WTC11 (cell line): Measurements from ENCODE around the gene STK32B. TPM values are rescaled to one million over a fixed set of nuclear protein-coding genes. Genes with fewer than 3 reads are reported as not detected.

Source experiments
- ATAC-seq: fragments of 200-7000 bp; cut with Tn5 transposase; 2 replicates; pipeline ENCODE4 v1.10.0; 2021; ENCODE audit warnings: mild to moderate bottlenecking, moderate library complexity
- CTCF ChIA-PET: fragments of 300-600 bp; sonication (Branson Sonifier 250); formaldehyde crosslinking; loops from one replicate; lab custom pipeline; 2021; ENCODE audit warnings: antibody characterized with exemption; lab: Charles Lee
- POLR2A ChIA-PET: fragments of 350-600 bp; sonication (Branson Sonifier 250); formaldehyde crosslinking; loops from one replicate; lab custom pipeline; 2021; ENCODE audit warnings: antibody characterized with exemption; lab: Charles Lee
- DNase-seq: peaks from one replicate; pipeline ENCODE4 v3.0.0; 2021; ENCODE audit warnings: low spot score
- H3K27ac Mint-ChIP-seq: 2 replicates; pipeline ENCODE4 v1.8.0; 2021; ENCODE audit warnings: mixed read lengths
- H3K27me3 Mint-ChIP-seq: 2 replicates; pipeline ENCODE4 v1.8.0; 2021; ENCODE audit warnings: low read depth, mild to moderate bottlenecking, moderate library complexity, mixed read lengths
- H3K36me3 Mint-ChIP-seq: 2 replicates; pipeline ENCODE4 v1.8.0; 2021; ENCODE audit warnings: mixed read lengths
- H3K4me1 Mint-ChIP-seq: 2 replicates; pipeline ENCODE4 v1.8.0; 2022; ENCODE audit warnings: mixed read lengths
- H3K4me3 Mint-ChIP-seq: 2 replicates; pipeline ENCODE4 v1.8.0; 2021; ENCODE audit warnings: mild to moderate bottlenecking, moderate library complexity, mixed read lengths
- H3K9me3 Mint-ChIP-seq: 2 replicates; pipeline ENCODE4 v1.8.0; 2021; ENCODE audit warnings: mixed read lengths
- ERG ChIP-seq: fragments of 250-450 bp; sonication (Bioruptor Pico); IDR thresholded peaks from 2 replicates; pipeline ENCODE4 v1.8.0; 2021; ENCODE audit warnings: mild to moderate bottlenecking
- FOXK1 ChIP-seq: sonication (generic); formaldehyde crosslinking; IDR thresholded peaks from 2 replicates; pipeline ENCODE4 v1.8.0; 2022; ENCODE audit warnings: mild to moderate bottlenecking, moderate library complexity, missing genetic modification reagents
- GTF2I ChIP-seq: fragments of 250-450 bp; sonication (Bioruptor Pico); conservative IDR thresholded peaks from 2 replicates; pipeline ENCODE4 v1.4.0; 2021; ENCODE audit warnings: mild to moderate bottlenecking
- KAT7 ChIP-seq: sonication (generic); formaldehyde crosslinking; IDR thresholded peaks from 2 replicates; pipeline ENCODE4 v1.8.1; 2023; ENCODE audit warnings: missing genetic modification reagents, mild to moderate bottlenecking, borderline replicate concordance
- NFATC4 ChIP-seq: fragments of 250-450 bp; sonication (Bioruptor Pico); IDR thresholded peaks from 2 replicates; pipeline ENCODE4 v1.9.0; 2021; ENCODE audit warnings: mild to moderate bottlenecking
- NR2C2 ChIP-seq: sonication (generic); formaldehyde crosslinking; IDR thresholded peaks from 2 replicates; pipeline ENCODE4 v1.8.0; 2022; ENCODE audit warnings: mild to moderate bottlenecking, missing genetic modification reagents
- PRRX2 ChIP-seq: fragments of 250-450 bp; sonication (Bioruptor Pico); IDR thresholded peaks from 2 replicates; pipeline ENCODE4 v1.8.0; 2021; ENCODE audit warnings: mild to moderate bottlenecking
- TCF7 ChIP-seq: sonication (generic); formaldehyde crosslinking; IDR thresholded peaks from 2 replicates; pipeline ENCODE4 v1.8.0; 2022; ENCODE audit warnings: mild to moderate bottlenecking, low read depth, missing genetic modification reagents, moderate library complexity
- ZNF263 ChIP-seq: sonication (generic); formaldehyde crosslinking; IDR thresholded peaks from 2 replicates; pipeline ENCODE4 v1.8.1; 2022; ENCODE audit warnings: low read depth, mild to moderate bottlenecking, moderate library complexity, missing genetic modification reagents
- total RNA-seq: library from RNA; stranded (reverse); gene quantifications from 3 replicates; pipeline ENCODE4 v1.2.3, GENCODE V29; 2021
- TF ChIP-seq, protein P1 (sequence below): fragments of 250-450 bp; sonication (Bioruptor Pico); conservative IDR thresholded peaks from 2 replicates; pipeline ENCODE4 v1.9.0; 2021; ENCODE audit warnings: mild to moderate bottlenecking
- TF ChIP-seq, protein P2 (sequence below): sonication (generic); formaldehyde crosslinking; IDR thresholded peaks from 2 replicates; pipeline ENCODE4 v1.8.1; 2022; ENCODE audit warnings: mild to moderate bottlenecking, missing genetic modification reagents, moderate library complexity, borderline replicate concordance
- TF ChIP-seq, protein P3 (sequence below): sonication (generic); formaldehyde crosslinking; IDR thresholded peaks from 2 replicates; pipeline ENCODE4 v1.8.0; 2022; ENCODE audit warnings: missing genetic modification reagents
- TF ChIP-seq, protein P4 (sequence below): sonication (generic); formaldehyde crosslinking; IDR thresholded peaks from 2 replicates; pipeline ENCODE4 v1.8.1; 2022; ENCODE audit warnings: low read depth, missing genetic modification reagents, borderline replicate concordance
- TF ChIP-seq, protein P5 (sequence below): sonication (generic); formaldehyde crosslinking; IDR thresholded peaks from 2 replicates; pipeline ENCODE4 v1.8.1; 2022; ENCODE audit warnings: mild to moderate bottlenecking, moderate library complexity, missing genetic modification reagents

STK32B gene
- total RNA-seq, 1 experiment from 2014 or later: 1.9 TPM

GRCh38 chr4:5444918-5445517 lies 393.7 kb downstream of the STK32B start:
- Mint-ChIP-seq H3K9me3 (no peaks in the 10 kb centered on the region; the same call in 1 of the 2 replicates), H3K4me3 (no peak overlapping the region), H3K27ac (no peak overlapping the region; the same call in 1 of the 2 replicates), H3K27me3 (peaks cover 3% of the 10 kb centered on the region; the same call in 1 of the 2 replicates), H3K4me1 (peaks cover 10% of the 10 kb centered on the region), H3K36me3 (peaks cover 3% of the 10 kb centered on the region; the same call in 1 of the 2 replicates)
- TF ChIP-seq, protein P1, sequence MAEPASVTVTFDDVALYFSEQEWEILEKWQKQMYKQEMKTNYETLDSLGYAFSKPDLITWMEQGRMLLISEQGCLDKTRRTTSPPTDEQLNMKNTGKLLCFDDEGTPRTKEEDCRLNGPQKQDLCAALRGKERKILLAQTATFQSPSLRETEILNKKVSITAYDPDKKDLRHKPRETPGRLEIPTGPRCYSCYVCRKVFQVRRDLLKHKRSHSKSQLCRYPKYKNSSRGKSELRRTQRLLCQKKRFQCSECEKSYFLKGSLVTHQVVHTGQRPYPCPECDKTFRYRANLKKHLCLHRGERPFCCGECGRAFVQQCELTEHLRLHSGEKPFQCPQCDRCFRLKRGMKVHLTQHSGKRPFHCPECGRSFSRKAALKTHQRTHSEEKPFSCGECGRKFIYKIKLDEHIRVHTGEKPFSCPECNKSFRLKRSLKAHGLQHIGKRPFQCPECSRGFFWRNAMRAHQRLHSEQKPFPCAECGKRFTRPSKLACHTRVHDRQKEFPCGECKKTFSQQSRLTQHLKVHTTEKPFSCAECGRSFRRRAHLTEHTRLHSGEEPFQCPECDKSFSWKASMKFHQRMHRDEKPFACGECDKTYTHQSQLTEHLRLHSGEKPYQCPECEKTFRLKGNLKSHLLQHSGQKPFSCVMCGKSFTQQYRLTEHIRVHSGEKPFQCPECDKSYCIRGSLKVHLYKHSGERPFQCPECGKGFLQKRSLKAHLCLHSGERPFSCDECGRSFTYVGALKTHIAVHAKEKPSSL (CRISPR knock-in tag): no peak
- TF ChIP-seq, protein P2, sequence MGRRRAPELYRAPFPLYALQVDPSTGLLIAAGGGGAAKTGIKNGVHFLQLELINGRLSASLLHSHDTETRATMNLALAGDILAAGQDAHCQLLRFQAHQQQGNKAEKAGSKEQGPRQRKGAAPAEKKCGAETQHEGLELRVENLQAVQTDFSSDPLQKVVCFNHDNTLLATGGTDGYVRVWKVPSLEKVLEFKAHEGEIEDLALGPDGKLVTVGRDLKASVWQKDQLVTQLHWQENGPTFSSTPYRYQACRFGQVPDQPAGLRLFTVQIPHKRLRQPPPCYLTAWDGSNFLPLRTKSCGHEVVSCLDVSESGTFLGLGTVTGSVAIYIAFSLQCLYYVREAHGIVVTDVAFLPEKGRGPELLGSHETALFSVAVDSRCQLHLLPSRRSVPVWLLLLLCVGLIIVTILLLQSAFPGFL (CRISPR knock-in tag): no peak
- no peak for TF ChIP-seq NFATC4 (CRISPR knock-in tag)
- no peak for TF ChIP-seq ZNF263 (CRISPR knock-in tag)
- TF ChIP-seq KAT7 (CRISPR knock-in tag): no peak
- no peak for TF ChIP-seq NR2C2 (CRISPR knock-in tag)
- TF ChIP-seq ERG: no peak
- TF ChIP-seq PRRX2 (CRISPR knock-in tag): no peak
- CTCF ChIA-PET: interaction anchor here (1.1 to 1.3 kb wide), 2 partner anchors 15 to 45 kb away, joined by 3 to 4 read pairs; no protein-coding TSS in a partner anchor
- ATAC-seq (no peak), DNase-seq (no peak)
- POLR2A ChIA-PET: no interaction called here

DNA sequence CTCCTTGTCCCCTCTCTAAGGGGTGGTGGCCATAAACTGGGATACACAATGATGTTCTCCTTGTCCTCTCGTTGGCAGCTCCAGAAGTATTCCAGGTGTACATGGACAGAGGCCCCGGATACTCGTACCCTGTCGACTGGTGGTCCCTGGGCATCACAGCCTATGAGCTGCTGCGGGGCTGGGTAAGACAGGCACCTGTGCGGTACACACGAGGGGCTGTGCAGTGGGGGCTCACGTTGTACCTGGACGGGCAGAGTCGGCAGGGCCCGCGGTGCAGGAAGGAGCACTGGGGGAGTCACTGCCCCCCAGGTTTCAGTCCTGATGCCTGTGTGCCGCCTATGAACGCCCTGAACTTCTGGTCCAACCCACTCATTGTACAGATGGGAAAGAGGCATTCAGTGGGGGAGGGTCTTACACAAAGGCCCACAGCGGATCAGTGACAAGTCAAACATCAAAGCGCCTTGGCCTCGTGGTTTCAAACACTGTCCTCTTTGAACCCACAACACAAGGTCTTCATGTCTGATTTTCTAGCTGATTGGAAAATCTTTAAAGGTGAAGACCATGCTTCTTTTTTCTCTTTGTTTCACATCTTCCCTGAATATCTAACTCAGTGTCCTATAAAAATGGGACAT lies 395.4 kb downstream of the STK32B start:
- ATAC-seq (no peak), DNase-seq (no peak)
- no peak overlapping the region for H3K27ac Mint-ChIP-seq
- peaks cover 3% of the 10 kb centered on the region; the same call in 1 of the 2 replicates for H3K36me3 Mint-ChIP-seq
- no peak overlapping the region for H3K4me3 Mint-ChIP-seq
- ChIA-PET CTCF (interaction anchor here (1.1 to 1.3 kb wide), 2 partner anchors 13 to 47 kb away, joined by 3 to 4 read pairs; no protein-coding TSS in a partner anchor), POLR2A (no interaction called here)
- peaks cover 10% of the 10 kb centered on the region for H3K4me1 Mint-ChIP-seq
- no peak for TF ChIP-seq GTF2I (CRISPR knock-in tag)
- TF ChIP-seq, protein P3, sequence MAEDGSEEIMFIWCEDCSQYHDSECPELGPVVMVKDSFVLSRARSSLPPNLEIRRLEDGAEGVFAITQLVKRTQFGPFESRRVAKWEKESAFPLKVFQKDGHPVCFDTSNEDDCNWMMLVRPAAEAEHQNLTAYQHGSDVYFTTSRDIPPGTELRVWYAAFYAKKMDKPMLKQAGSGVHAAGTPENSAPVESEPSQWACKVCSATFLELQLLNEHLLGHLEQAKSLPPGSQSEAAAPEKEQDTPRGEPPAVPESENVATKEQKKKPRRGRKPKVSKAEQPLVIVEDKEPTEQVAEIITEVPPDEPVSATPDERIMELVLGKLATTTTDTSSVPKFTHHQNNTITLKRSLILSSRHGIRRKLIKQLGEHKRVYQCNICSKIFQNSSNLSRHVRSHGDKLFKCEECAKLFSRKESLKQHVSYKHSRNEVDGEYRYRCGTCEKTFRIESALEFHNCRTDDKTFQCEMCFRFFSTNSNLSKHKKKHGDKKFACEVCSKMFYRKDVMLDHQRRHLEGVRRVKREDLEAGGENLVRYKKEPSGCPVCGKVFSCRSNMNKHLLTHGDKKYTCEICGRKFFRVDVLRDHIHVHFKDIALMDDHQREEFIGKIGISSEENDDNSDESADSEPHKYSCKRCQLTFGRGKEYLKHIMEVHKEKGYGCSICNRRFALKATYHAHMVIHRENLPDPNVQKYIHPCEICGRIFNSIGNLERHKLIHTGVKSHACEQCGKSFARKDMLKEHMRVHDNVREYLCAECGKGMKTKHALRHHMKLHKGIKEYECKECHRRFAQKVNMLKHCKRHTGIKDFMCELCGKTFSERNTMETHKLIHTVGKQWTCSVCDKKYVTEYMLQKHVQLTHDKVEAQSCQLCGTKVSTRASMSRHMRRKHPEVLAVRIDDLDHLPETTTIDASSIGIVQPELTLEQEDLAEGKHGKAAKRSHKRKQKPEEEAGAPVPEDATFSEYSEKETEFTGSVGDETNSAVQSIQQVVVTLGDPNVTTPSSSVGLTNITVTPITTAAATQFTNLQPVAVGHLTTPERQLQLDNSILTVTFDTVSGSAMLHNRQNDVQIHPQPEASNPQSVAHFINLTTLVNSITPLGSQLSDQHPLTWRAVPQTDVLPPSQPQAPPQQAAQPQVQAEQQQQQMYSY (CRISPR knock-in tag): no peak
- no peak for TF ChIP-seq FOXK1
- TF ChIP-seq, protein P4, sequence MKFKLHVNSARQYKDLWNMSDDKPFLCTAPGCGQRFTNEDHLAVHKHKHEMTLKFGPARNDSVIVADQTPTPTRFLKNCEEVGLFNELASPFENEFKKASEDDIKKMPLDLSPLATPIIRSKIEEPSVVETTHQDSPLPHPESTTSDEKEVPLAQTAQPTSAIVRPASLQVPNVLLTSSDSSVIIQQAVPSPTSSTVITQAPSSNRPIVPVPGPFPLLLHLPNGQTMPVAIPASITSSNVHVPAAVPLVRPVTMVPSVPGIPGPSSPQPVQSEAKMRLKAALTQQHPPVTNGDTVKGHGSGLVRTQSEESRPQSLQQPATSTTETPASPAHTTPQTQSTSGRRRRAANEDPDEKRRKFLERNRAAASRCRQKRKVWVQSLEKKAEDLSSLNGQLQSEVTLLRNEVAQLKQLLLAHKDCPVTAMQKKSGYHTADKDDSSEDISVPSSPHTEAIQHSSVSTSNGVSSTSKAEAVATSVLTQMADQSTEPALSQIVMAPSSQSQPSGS (CRISPR knock-in tag): no peak
- TF ChIP-seq, protein P5, sequence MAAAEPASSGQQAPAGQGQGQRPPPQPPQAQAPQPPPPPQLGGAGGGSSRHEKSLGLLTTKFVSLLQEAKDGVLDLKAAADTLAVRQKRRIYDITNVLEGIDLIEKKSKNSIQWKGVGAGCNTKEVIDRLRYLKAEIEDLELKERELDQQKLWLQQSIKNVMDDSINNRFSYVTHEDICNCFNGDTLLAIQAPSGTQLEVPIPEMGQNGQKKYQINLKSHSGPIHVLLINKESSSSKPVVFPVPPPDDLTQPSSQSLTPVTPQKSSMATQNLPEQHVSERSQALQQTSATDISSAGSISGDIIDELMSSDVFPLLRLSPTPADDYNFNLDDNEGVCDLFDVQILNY (CRISPR knock-in tag): no peak
- no peak for TF ChIP-seq TCF7 (CRISPR knock-in tag)
- peaks cover 3% of the 10 kb centered on the region; the same call in 1 of the 2 replicates for H3K27me3 Mint-ChIP-seq
- no peaks in the 10 kb centered on the region for H3K9me3 Mint-ChIP-seq
